Upper lobe of right lung (tissue), 1 donor: ENCODE results near the gene SEMA3B. TPM values are rescaled to one million over a fixed set of nuclear protein-coding genes. Genes with fewer than 3 reads are reported as not detected.
A peak's percentile ranks its signal among the peaks of the same experiment; 100 is the strongest.

ENCODE experiments used
- ATAC-seq: fragments of 200-7000 bp; cut with Tn5 transposase; one replicate; pipeline ENCODE4 v1.9.1; 2020; ENCODE audit warnings: mild to moderate bottlenecking, moderate library complexity
- DNase-seq: peaks from one replicate; pipeline ENCODE4 v3.0.0-alpha.2; 2020
- H3K27ac ChIP-seq: fragments of 200-600 bp; one replicate; pipeline ENCODE4 v1.8.0; 2022
- H3K27me3 ChIP-seq: fragments of 200-600 bp; one replicate; pipeline ENCODE4 v1.8.0; 2022; ENCODE audit warnings: mild to moderate bottlenecking
- H3K36me3 ChIP-seq: fragments of 200-600 bp; one replicate; pipeline ENCODE4 v1.8.0; 2022
- H3K4me1 ChIP-seq: fragments of 200-600 bp; one replicate; pipeline ENCODE4 v1.8.0; 2022
- H3K4me3 ChIP-seq: fragments of 200-600 bp; one replicate; pipeline ENCODE4 v1.8.0; 2022; ENCODE audit warnings: mild to moderate bottlenecking
- H3K9me3 ChIP-seq: fragments of 200-600 bp; one replicate; pipeline ENCODE4 v1.8.0; 2022
- intact Hi-C: fragments of 100-400 bp; cut with DNase I; formaldehyde crosslinking; loops from one replicate; pipeline ENCODE4 v1.11.0; 2022
- total RNA-seq: library from RNA; stranded (reverse); fragmentation: NEBNext Ultra II Directional; extraction: Animal tissue kit (Norgen Biotek cat#: 25700); gene quantifications from one replicate; pipeline ENCODE4 v1.2.1, GENCODE V29; 2021
- TF ChIP-seq, protein P1 (sequence below): fragments of 200-600 bp; IDR thresholded peaks from one replicate; pipeline ENCODE4 v1.8.0; 2022; ENCODE audit warnings: antibody characterized with exemption
- donor health status: DM: no; HTN: yes; CAD: no; lungs with severe emphysema.

Gene SEMA3B
- total RNA-seq, 1 donor from 2014 or later, result 120 TPM

DNA sequence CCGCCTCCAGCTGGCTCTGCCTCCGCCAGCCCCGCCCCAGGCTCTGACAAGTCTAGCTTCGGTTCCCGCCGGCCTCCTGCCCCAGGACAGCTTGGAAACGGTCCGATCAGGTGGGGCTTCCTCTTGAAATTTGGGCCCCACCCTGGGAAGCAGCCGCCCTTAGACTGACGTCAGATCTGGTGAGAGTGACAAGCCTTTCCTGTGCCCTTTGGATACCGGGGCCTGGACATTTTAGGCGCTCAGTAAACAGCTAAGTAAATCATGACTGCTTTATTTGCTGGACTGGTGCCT lies 30.6 kb downstream of the SEMA3B start:
- intact Hi-C loops, result no loop called here
- ATAC-seq, result no peak
- TF ChIP-seq, protein P1, sequence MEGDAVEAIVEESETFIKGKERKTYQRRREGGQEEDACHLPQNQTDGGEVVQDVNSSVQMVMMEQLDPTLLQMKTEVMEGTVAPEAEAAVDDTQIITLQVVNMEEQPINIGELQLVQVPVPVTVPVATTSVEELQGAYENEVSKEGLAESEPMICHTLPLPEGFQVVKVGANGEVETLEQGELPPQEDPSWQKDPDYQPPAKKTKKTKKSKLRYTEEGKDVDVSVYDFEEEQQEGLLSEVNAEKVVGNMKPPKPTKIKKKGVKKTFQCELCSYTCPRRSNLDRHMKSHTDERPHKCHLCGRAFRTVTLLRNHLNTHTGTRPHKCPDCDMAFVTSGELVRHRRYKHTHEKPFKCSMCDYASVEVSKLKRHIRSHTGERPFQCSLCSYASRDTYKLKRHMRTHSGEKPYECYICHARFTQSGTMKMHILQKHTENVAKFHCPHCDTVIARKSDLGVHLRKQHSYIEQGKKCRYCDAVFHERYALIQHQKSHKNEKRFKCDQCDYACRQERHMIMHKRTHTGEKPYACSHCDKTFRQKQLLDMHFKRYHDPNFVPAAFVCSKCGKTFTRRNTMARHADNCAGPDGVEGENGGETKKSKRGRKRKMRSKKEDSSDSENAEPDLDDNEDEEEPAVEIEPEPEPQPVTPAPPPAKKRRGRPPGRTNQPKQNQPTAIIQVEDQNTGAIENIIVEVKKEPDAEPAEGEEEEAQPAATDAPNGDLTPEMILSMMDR, result no peak
- no peak for DNase-seq
- no peaks in the 10 kb centered on the region for H3K9me3 ChIP-seq
- H3K27me3 ChIP-seq, result no peaks in the 10 kb centered on the region
- H3K27ac ChIP-seq, result peak overlapping the region; percentile 87
- peaks cover 33% of the 10 kb centered on the region for H3K4me1 ChIP-seq
- H3K36me3 ChIP-seq, result no peaks in the 10 kb centered on the region
- H3K4me3 ChIP-seq, result peak overlapping the region; percentile 65

DNA sequence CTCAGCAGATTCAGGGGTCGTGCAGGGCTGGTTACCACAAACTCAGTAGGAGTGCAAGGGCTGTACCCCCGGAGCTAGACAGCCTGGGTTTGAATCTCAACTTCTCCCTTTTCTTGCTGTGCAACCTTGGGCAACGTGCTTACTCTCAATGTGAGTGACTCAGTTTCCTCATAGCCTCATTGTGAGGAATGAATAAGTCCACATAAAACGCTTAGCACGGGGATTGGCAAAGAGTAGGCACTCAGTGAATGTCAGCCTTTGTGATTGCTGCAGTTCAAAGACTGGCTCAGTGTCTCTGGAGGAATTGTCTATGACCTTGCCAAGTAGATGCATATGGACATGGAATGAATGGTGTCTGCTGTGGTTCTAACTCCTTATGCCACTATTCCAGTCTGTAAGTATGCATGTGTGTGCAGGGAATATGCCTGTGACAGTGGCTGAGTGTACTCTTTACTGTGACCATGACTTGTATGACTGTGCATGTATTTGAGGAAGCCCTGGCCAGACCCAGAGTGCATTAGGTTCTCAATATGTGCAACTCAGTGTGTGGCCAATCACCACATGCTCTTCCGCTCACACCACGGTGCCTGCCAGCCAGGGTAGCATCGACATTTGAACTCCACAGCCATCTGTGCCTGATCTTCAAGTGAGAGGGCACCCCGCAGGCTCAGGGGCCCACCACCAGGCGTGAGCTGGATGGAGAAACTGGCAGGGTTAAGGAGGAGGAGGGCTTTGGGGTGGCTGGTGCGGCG lies 31.2 kb downstream of the SEMA3B start:
- no peak for DNase-seq
- TF ChIP-seq, protein P1, result no peak
- H3K4me1 ChIP-seq, result peaks cover 33% of the 10 kb centered on the region
- H3K4me3 ChIP-seq, result peak overlapping the region; percentile 65
- no peaks in the 10 kb centered on the region for H3K9me3 ChIP-seq
- ATAC-seq, result peak; percentile 14
- peak overlapping the region; percentile 87 for H3K27ac ChIP-seq
- no peaks in the 10 kb centered on the region for H3K27me3 ChIP-seq
- intact Hi-C loops, result no loop called here
- H3K36me3 ChIP-seq, result no peaks in the 10 kb centered on the region

DNA sequence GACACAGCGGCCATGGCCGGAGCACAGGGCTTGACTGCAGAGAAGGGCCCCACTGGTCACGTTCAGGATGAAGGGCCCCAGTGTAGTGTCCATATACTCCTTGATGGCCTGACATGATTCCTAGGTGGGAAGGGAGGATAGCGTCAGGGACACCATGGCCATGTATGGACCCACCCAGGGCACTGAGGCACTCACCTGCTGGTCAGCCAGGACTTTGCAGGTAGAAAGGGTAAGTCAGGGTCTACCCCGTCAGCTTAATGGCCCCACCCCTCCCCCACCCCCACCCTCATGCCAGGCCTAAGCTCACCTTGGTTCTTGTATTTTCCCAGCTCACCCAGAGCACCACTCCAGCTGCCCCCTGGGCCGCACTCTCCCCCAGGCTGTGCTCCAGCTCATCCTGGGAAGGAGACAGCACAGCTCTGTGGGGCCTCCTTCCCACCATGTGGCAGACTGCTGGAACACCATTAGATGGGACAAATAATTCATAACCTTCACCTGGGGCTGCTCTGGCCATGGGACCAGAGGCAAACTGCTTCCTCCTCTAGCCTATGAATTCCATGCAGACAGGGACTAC lies 31.8 kb downstream of the SEMA3B start:
- Histone ChIP-seq H3K36me3 (no peaks in the 10 kb centered on the region), H3K27me3 (no peaks in the 10 kb centered on the region), H3K4me3 (peak overlapping the region; percentile 65), H3K9me3 (no peaks in the 10 kb centered on the region), H3K4me1 (peaks cover 33% of the 10 kb centered on the region), H3K27ac (peak overlapping the region; percentile 87)
- intact Hi-C loops, result no loop called here
- no peak for ATAC-seq
- TF ChIP-seq, protein P1, result no peak
- no peak for DNase-seq

DNA sequence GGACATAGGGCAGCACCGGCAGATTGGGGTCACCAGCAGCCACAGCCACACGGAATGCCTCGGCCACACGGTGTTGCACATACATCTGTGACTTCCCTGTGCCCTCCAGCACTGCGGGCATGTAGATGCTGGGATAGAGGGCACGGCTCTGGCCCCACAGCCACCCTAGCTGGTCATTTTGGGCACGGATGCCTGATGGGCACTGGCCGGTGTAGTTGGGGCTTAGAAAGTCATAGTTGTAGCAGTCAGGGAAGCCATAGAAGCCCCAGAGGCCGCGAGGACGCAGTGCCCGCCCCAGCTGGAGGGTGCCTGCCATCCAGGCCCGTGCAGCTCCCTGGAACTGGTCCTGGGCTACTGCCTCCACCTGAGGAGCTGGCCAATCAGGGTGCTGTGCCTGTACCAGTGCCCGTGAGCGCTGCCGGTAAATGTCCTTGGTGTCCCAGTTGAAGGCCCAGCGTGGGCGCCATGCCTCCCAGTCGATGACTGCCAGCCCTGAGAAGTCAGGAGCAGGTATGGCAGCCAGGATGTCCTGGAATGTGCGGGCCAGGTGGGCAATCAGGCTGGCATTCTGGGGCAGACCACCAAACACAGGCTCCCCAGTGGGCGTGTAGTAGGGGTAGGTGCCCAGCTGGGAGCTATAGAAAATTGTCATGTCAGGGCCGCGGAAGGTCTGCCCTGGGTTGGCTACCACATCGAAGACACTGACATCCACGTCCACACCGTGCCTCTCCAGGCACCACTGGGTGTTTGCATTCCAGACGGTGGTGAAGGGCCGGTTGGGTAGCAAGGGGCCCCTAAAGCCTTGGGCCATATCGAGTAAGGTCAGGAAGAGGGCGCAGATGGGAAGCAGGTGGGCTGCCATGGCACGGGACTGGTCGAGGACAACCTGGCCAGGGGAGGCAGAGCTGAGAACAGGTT lies 33.4 kb downstream of the SEMA3B start:
- no peaks in the 10 kb centered on the region for H3K9me3 ChIP-seq
- ATAC-seq, result no peak
- TF ChIP-seq, protein P1, result no peak
- no peak for DNase-seq
- no peaks in the 10 kb centered on the region for H3K36me3 ChIP-seq
- H3K27ac ChIP-seq, result peak overlapping the region; percentile 79
- peak overlapping the region; percentile 65 for H3K4me3 ChIP-seq
- H3K27me3 ChIP-seq, result no peaks in the 10 kb centered on the region
- peaks cover 33% of the 10 kb centered on the region for H3K4me1 ChIP-seq
- intact Hi-C loops, result no loop called here

DNA sequence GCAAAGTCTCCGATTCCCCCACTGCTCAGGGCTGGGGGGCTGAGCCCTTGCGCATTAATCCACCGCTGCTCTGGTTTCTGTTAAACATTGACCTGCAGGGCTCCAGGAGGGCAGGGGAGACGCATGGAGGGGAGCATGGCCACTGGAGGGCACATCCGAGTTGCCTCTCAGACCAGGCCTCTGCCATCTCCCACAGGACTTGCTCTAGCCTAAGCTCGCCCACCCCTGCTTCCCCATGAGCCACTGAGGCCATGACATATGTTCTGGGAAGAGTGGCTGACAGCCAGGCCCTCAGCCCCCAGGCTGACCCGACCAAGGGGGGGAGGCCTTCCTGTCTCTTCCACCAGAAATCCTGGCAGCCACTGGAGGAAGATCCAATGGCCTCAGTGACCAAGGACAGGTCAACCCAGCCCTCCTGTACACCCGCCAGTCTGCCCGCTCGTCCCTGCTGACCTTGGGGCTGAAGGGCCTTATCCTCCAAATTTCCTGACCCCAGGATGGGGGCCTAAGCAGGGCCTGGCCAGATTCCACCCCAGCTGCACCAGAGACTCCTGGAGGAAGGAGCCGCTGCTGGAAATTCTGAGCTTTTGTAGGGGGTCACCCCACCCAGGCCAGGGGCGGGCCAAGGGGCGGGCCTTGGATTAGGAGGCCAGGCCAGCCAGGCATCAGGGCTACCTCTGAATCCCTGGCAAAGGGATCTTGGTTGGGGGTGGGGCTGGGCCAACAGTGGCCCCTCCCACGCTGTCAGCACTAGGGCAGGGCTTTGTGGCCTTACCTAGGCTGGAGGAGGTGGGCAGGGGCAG lies 34.3 kb downstream of the SEMA3B start, which contains the start of gene HYAL1:
Gene HYAL1, minus strand, starts transcription at position 562 of the 803 bp plus-strand sequence. CDS start 618 bp downstream, outside the sequence.
- DNase-seq, result peak; percentile 92
- H3K4me3 ChIP-seq, result peak within 1 kb of the TSS; percentile 65
- peak; percentile 63 for ATAC-seq

More for the DNA sequence above, 34.3 kb downstream of the SEMA3B start, which contains the start of gene HYAL1:
- H3K4me1 ChIP-seq, result peaks cover 29% of the 10 kb centered on the region
- no peaks in the 10 kb centered on the region for H3K36me3 ChIP-seq
- intact Hi-C loops, result no loop called here
- no peaks in the 10 kb centered on the region for H3K9me3 ChIP-seq
- peak within 1 kb of the TSS; percentile 79 for H3K27ac ChIP-seq
- H3K27me3 ChIP-seq, result no peaks in the 10 kb centered on the region
- TF ChIP-seq, protein P1, result peak; percentile 32
